SU-DHL-6 (cell line): Measurements from ENCODE around the gene DYNLRB1.

Source experiments
- H2AFZ ChIP-seq: fragments of 200-600 bp; sonication (generic); 2 replicates; pipeline ENCODE4 v1.6.1; 2014; ENCODE audit warnings: low read depth, mild to moderate bottlenecking, moderate library complexity, mixed read lengths, antibody characterized with exemption, low read length; ENCODE audit not compliant: severe bottlenecking
- H3F3A ChIP-seq: fragments of 200-600 bp; shearing (Covaris generic); 2 replicates; pipeline ENCODE4 v1.6.0; 2016; ENCODE audit warnings: antibody characterized with exemption, mild to moderate bottlenecking; ENCODE audit not compliant: insufficient read depth
- H3K27ac ChIP-seq: fragments of 200-600 bp; sonication (generic); 2 replicates; pipeline ENCODE4 v1.5.1; 2016; ENCODE audit warnings: low read depth, mild to moderate bottlenecking, low read length, moderate library complexity, mixed read lengths
- H3K27me3 ChIP-seq: fragments of 200-600 bp; sonication (generic), shearing (Covaris generic); 2 replicates; pipeline ENCODE4 v1.6.0; 2014; ENCODE audit warnings: mild to moderate bottlenecking, low read length
- H3K36me3 ChIP-seq: fragments of 200-600 bp; sonication (generic); 2 replicates; pipeline ENCODE4 v1.6.1; 2014; ENCODE audit warnings: mild to moderate bottlenecking, low read length, mixed read lengths
- H3K4me2 ChIP-seq: fragments of 300-600, 200-600 bp; shearing (Covaris generic), sonication (generic); 2 replicates; pipeline ENCODE4 v1.6.0; 2014; ENCODE audit warnings: low read length, low read depth, mild to moderate bottlenecking; ENCODE audit not compliant: poor library complexity, severe bottlenecking
- H3K4me3 ChIP-seq: fragments of 200-600 bp; sonication (generic); 2 replicates; pipeline ENCODE4 v1.5.1; 2014; ENCODE audit warnings: antibody characterized with exemption, low read length, mild to moderate bottlenecking, mixed read lengths; ENCODE audit not compliant: insufficient read depth, poor library complexity, severe bottlenecking
- H3K79me2 ChIP-seq: fragments of 200-600 bp; sonication (generic); 2 replicates; pipeline ENCODE4 v1.6.1; 2014; ENCODE audit warnings: mild to moderate bottlenecking, low read length, moderate library complexity; ENCODE audit not compliant: insufficient read depth
- H3K9ac ChIP-seq: fragments of 200-600 bp; sonication (generic); 2 replicates; pipeline ENCODE4 v1.7.0; 2014; ENCODE audit warnings: mild to moderate bottlenecking, low read length
- H3K9me2 ChIP-seq: fragments of 200-600 bp; sonication (generic); replicated peaks from 2 replicates; pipeline ENCODE4 v1.6.1; 2014; ENCODE audit warnings: low read length; ENCODE audit not compliant: insufficient read depth
- H3K9me3 ChIP-seq: fragments of 200-600 bp; sonication (generic); 2 replicates; pipeline ENCODE4 v1.6.1; 2014; ENCODE audit warnings: low read length, mixed read lengths; ENCODE audit not compliant: insufficient read depth
- H4K20me1 ChIP-seq: fragments of 200-600 bp; sonication (generic); 2 replicates; pipeline ENCODE4 v1.6.1; 2014; ENCODE audit warnings: low read depth, mild to moderate bottlenecking, antibody characterized with exemption, low read length, moderate library complexity, mixed read lengths
- EZH2phosphoT487 ChIP-seq: fragments of 200-600 bp; sonication (generic), shearing (Covaris generic); conservative IDR thresholded peaks from 2 replicates; pipeline ENCODE4 v1.6.1; 2018; ENCODE audit warnings: mild to moderate bottlenecking, antibody characterized with exemption, low read length, moderate library complexity, mixed read lengths
- TF ChIP-seq, protein P1 (sequence below): fragments of 200-600 bp; sonication (generic); IDR thresholded peaks from one replicate; pipeline ENCODE4 v1.5.1; 2017; ENCODE audit warnings: antibody characterized with exemption, mild to moderate bottlenecking, low read length, moderate library complexity; ENCODE audit not compliant: insufficient read depth, poor library complexity, severe bottlenecking

The DYNLRB1 gene

DNA sequence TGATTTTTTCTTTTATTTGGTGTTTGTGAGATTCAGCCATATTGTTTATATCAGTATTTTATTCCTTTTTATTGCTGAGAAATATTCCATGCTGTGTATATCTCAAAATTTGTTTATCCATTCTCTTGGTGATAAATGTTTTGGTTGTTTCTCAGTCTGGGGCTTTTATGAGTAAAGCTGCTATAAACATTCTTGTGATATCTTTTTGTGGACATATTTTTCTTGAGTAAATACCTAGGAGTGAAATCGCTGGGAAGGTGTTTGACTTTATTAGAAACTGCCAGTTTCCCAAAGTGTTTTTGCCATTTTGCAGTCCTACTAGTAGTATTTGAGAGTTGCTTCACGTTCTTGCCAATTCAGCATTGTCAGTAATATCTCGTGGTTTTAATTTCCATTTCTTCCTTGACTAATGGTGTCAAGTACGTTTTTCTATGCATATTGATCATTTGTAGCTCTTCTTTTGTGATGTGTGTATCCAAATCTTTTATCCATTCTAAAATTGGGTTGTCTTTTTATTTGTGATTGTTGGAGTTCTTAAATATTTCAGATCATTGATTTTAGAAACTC lies 31.1 kb upstream of the DYNLRB1 start:
- no peaks in the 10 kb centered on the region for H4K20me1 ChIP-seq
- no peak overlapping the region for H3K9ac ChIP-seq
- no peak overlapping the region for H3K27ac ChIP-seq
- TF ChIP-seq, protein P1, sequence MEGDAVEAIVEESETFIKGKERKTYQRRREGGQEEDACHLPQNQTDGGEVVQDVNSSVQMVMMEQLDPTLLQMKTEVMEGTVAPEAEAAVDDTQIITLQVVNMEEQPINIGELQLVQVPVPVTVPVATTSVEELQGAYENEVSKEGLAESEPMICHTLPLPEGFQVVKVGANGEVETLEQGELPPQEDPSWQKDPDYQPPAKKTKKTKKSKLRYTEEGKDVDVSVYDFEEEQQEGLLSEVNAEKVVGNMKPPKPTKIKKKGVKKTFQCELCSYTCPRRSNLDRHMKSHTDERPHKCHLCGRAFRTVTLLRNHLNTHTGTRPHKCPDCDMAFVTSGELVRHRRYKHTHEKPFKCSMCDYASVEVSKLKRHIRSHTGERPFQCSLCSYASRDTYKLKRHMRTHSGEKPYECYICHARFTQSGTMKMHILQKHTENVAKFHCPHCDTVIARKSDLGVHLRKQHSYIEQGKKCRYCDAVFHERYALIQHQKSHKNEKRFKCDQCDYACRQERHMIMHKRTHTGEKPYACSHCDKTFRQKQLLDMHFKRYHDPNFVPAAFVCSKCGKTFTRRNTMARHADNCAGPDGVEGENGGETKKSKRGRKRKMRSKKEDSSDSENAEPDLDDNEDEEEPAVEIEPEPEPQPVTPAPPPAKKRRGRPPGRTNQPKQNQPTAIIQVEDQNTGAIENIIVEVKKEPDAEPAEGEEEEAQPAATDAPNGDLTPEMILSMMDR = no peak
- TF ChIP-seq EZH2phosphoT487 = no peak
- no peak overlapping the region for H2AFZ ChIP-seq
- no peak overlapping the region for H3K4me2 ChIP-seq
- no peaks in the 10 kb centered on the region for H3K9me3 ChIP-seq
- peaks cover 4% of the 10 kb centered on the region; the same call in 1 of the 2 replicates for H3F3A ChIP-seq
- H3K79me2 ChIP-seq = no peaks in the 10 kb centered on the region
- no peak overlapping the region for H3K4me3 ChIP-seq
- no peaks in the 10 kb centered on the region for H3K9me2 ChIP-seq
- no peaks in the 10 kb centered on the region for H3K27me3 ChIP-seq
- H3K36me3 ChIP-seq = peaks cover 24% of the 10 kb centered on the region

- Histone ChIP-seq H3K27ac (no peak overlapping the region), H3K79me2 (no peaks in the 10 kb centered on the region)
These were observed 24.8 kb upstream of the DYNLRB1 start for GRCh38 chr20:34491226-34491931.

GRCh38 chr20:34491932-34492509 lies 24.2 kb upstream of the DYNLRB1 start:
- no peak overlapping the region for H3K9ac ChIP-seq
- no peak for TF ChIP-seq EZH2phosphoT487
- TF ChIP-seq, protein P1 = no peak
- no peak overlapping the region for H3K4me3 ChIP-seq
- no peaks in the 10 kb centered on the region for H3K27me3 ChIP-seq
- H3K79me2 ChIP-seq = no peaks in the 10 kb centered on the region
- no peak overlapping the region for H3K27ac ChIP-seq
- no peak overlapping the region for H2AFZ ChIP-seq
- H3K36me3 ChIP-seq = peaks cover 41% of the 10 kb centered on the region
- H3K4me2 ChIP-seq = no peak overlapping the region
- H4K20me1 ChIP-seq = no peaks in the 10 kb centered on the region
- H3K9me2 ChIP-seq = no peaks in the 10 kb centered on the region
- 0 out of 2 replicates have a peak, but pooled peaks cover 3% of the 10 kb centered on the region for H3F3A ChIP-seq
- H3K9me3 ChIP-seq = no peaks in the 10 kb centered on the region

More at GRCh38 chr20:34491226-34491931, 24.8 kb upstream of the DYNLRB1 start:
- H3K9me3 ChIP-seq = no peaks in the 10 kb centered on the region
- H4K20me1 ChIP-seq = no peaks in the 10 kb centered on the region
- no peak overlapping the region for H3K4me2 ChIP-seq
- H3F3A ChIP-seq = 0 out of 2 replicates have a peak, but pooled peaks cover 3% of the 10 kb centered on the region
- H3K9me2 ChIP-seq = no peaks in the 10 kb centered on the region
- no peak overlapping the region for H2AFZ ChIP-seq
- TF ChIP-seq, protein P1 = no peak
- TF ChIP-seq EZH2phosphoT487 = no peak
- H3K27me3 ChIP-seq = no peaks in the 10 kb centered on the region
- no peak overlapping the region for H3K9ac ChIP-seq
- H3K36me3 ChIP-seq = peaks cover 41% of the 10 kb centered on the region
- H3K4me3 ChIP-seq = no peak overlapping the region
